Smooth muscle cell (in vitro differentiated cells): Measurements from ENCODE around the gene CDH23. TPM values are rescaled to one million over a fixed set of nuclear protein-coding genes. Genes with fewer than 3 reads are reported as not detected.

ENCODE experiments used
- DNase-seq: peaks from one replicate; lab custom pipeline; 2025; ENCODE audit not compliant: unreplicated experiment; lab: John Stamatoyannopoulos, UW
- H2AFZ ChIP-seq: fragments of 200-600 bp; sonication (generic); 2 replicates; pipeline ENCODE4 v1.6.0; 2016; ENCODE audit warnings: antibody characterized with exemption, low read depth, mild to moderate bottlenecking
- H3F3A ChIP-seq: fragments of 200-600 bp; sonication (generic); 2 replicates; pipeline ENCODE4 v1.6.0; 2017; ENCODE audit warnings: antibody characterized with exemption, low read depth
- H3K27ac ChIP-seq: fragments of 200-600 bp; sonication (generic); 2 replicates; pipeline ENCODE4 v1.5.1; 2016; ENCODE audit warnings: low read depth, mild to moderate bottlenecking
- H3K27me3 ChIP-seq: fragments of 200-600 bp; sonication (generic); 2 replicates; pipeline ENCODE4 v1.6.1; 2016; ENCODE audit warnings: low read depth, mild to moderate bottlenecking
- H3K36me3 ChIP-seq: fragments of 200-600 bp; sonication (generic); 2 replicates; pipeline ENCODE4 v1.5.1; 2016; ENCODE audit warnings: low read depth
- H3K4me1 ChIP-seq: fragments of 200-600 bp; sonication (generic); 2 replicates; pipeline ENCODE4 v1.5.1; 2016; ENCODE audit warnings: low read depth
- H3K4me2 ChIP-seq: fragments of 200-600 bp; sonication (generic); 2 replicates; pipeline ENCODE4 v1.6.0; 2016; ENCODE audit warnings: mild to moderate bottlenecking
- H3K4me3 ChIP-seq: fragments of 200-600 bp; sonication (generic); 2 replicates; pipeline ENCODE4 v1.5.1; 2016; ENCODE audit warnings: mild to moderate bottlenecking
- H3K79me2 ChIP-seq: fragments of 200-600 bp; sonication (generic); 2 replicates; pipeline ENCODE4 v1.6.0; 2016; ENCODE audit warnings: low read depth, mild to moderate bottlenecking
- H3K9ac ChIP-seq: fragments of 200-600 bp; sonication (generic); 2 replicates; pipeline ENCODE4 v1.6.0; 2016; ENCODE audit warnings: low read depth
- H3K9me3 ChIP-seq: fragments of 200-600 bp; sonication (generic); replicated peaks from 2 replicates; pipeline ENCODE4 v1.5.1; 2016; ENCODE audit warnings: low read depth
- H4K20me1 ChIP-seq: fragments of 200-600 bp; sonication (generic); 2 replicates; pipeline ENCODE4 v1.6.0; 2016; ENCODE audit warnings: low read depth
- CTCF ChIP-seq: fragments of 200-600 bp; sonication (generic); IDR thresholded peaks from 2 replicates; pipeline ENCODE4 v1.5.1; 2017; ENCODE audit warnings: borderline replicate concordance, mild to moderate bottlenecking, antibody characterized with exemption; ENCODE audit not compliant: insufficient read depth, poor library complexity, severe bottlenecking
- WGBS: methylation state at CpG from one replicate; pipeline ENCODE4 v1.1.7; 2016; ENCODE audit warnings: low lambda C conversion rate; 5-methylcytosine and 5-hydroxymethylcytosine counted together
- polyA plus RNA-seq: library from polyadenylated mRNA; unstranded; fragments of >200 nt; fragmentation: Nextera tagmentation; extraction: Ambion mirVana; gene quantifications from 2 replicates; pipeline ENCODE4 v1.2.1, GENCODE V29; 2016
- total RNA-seq: library from RNA; depleted of rRNA; stranded (reverse); fragments of >200 nt; gene quantifications from 2 replicates; pipeline ENCODE4 v1.2.3, GENCODE V29; 2014

CDH23 gene
- total and polyA plus RNA-seq, 2 experiments from 2014 or later = 0.99 to 2.5 TPM

- no peak for TF ChIP-seq CTCF
- no peak overlapping the region for H3K4me3 ChIP-seq
- 70% methylated on average over 15 of the region's 16 CpGs for WGBS
- H3K27ac ChIP-seq = no peak overlapping the region
- no peak overlapping the region for H2AFZ ChIP-seq
- H3K4me2 ChIP-seq = no peak overlapping the region
- H3K79me2 ChIP-seq = no peaks in the 10 kb centered on the region
- peaks cover 8% of the 10 kb centered on the region for H3K27me3 ChIP-seq
- no peaks in the 10 kb centered on the region for H3F3A ChIP-seq
- H3K9me3 ChIP-seq = no peaks in the 10 kb centered on the region
- H4K20me1 ChIP-seq = no peaks in the 10 kb centered on the region
- H3K36me3 ChIP-seq = no peaks in the 10 kb centered on the region
- H3K4me1 ChIP-seq = no peaks in the 10 kb centered on the region
- no peak overlapping the region for H3K9ac ChIP-seq
- DNase-seq = no peak
These were observed 275.6 kb downstream of the CDH23 start for GRCh38 chr10:71671994-71672946.

GRCh38 chr10:71675295-71675970 lies 278.7 kb downstream of the CDH23 start:
- Histone ChIP-seq H3K27ac (no peak overlapping the region), H3K27me3 (peaks cover 8% of the 10 kb centered on the region), H3K4me1 (no peaks in the 10 kb centered on the region), H3F3A (no peaks in the 10 kb centered on the region), H3K4me2 (no peak overlapping the region), H3K36me3 (no peaks in the 10 kb centered on the region), H3K79me2 (no peaks in the 10 kb centered on the region), H2AFZ (no peak overlapping the region), H3K9me3 (no peaks in the 10 kb centered on the region), H4K20me1 (no peaks in the 10 kb centered on the region), H3K4me3 (no peak overlapping the region), H3K9ac (no peak overlapping the region)
- WGBS = 91% methylated on average over 6 of the region's 6 CpGs
- TF ChIP-seq CTCF = no peak
- DNase-seq = no peak

GRCh38 chr10:71677261-71677660 lies 280.5 kb downstream of the CDH23 start:
- Histone ChIP-seq H3K9me3 (no peaks in the 10 kb centered on the region), H2AFZ (no peak overlapping the region), H4K20me1 (no peaks in the 10 kb centered on the region), H3K4me3 (no peak overlapping the region), H3K4me2 (no peak overlapping the region), H3K4me1 (no peaks in the 10 kb centered on the region), H3K79me2 (no peaks in the 10 kb centered on the region), H3K36me3 (no peaks in the 10 kb centered on the region), H3K27ac (no peak overlapping the region), H3F3A (no peaks in the 10 kb centered on the region), H3K9ac (no peak overlapping the region), H3K27me3 (peaks cover 17% of the 10 kb centered on the region)
- no peak for DNase-seq
- 95% methylated on average over 17 of the region's 17 CpGs for WGBS
- no peak for TF ChIP-seq CTCF
